Stomach smooth muscle (tissue), 2 donors: ENCODE measurements around the gene ALDH18A1.
"Not testable (repeated sequence)": the region's sequence is repeated elsewhere in the genome, so short reads cannot be mapped to it uniquely, and the experiment has no call there.

Experiments
- H3K27ac ChIP-seq: one replicate; pipeline ENCODE4 v1.7.0; 2013; ENCODE audit warnings: mild to moderate bottlenecking, low read length, inconsistent platforms
- H3K27me3 ChIP-seq, 2 donors: one replicate each; pipeline ENCODE4 v1.7.0; 2013; ENCODE audit warnings: low read length in 2 of 2; ENCODE audit not compliant: insufficient read depth in 2 of 2, control insufficient read depth in 1 of 2
- H3K36me3 ChIP-seq, 2 donors: one replicate each; pipeline ENCODE4 v1.7.0; 2013; ENCODE audit warnings: low read length in 2 of 2; ENCODE audit not compliant: control insufficient read depth in 2 of 2, insufficient read depth in 2 of 2
- H3K4me1 ChIP-seq: one replicate; pipeline ENCODE4 v1.7.0; 2013; ENCODE audit warnings: low read length; ENCODE audit not compliant: control insufficient read depth, insufficient read depth
- H3K4me3 ChIP-seq, 2 donors: one replicate each; pipeline ENCODE4 v1.7.0; 2013; ENCODE audit warnings: low read length in 2 of 2
- H3K9ac ChIP-seq, 2 donors: one replicate each; pipeline ENCODE4 v1.7.0; 2013; ENCODE audit warnings: low read length in 2 of 2, mild to moderate bottlenecking in 1 of 2
- H3K9me3 ChIP-seq, 2 donors: one replicate each; pipeline ENCODE4 v1.7.0; 2013; ENCODE audit warnings: low read length in 2 of 2; ENCODE audit not compliant: control insufficient read depth in 2 of 2
- donor health status: healthy.
- donor health status: Pancreatic carcinoma.

The ALDH18A1 gene

GRCh38 chr10:95674643-95675042 is 18.1 kb upstream of the ALDH18A1 start:
- Histone ChIP-seq H3K36me3 (peaks cover 6 to 16% of the 10 kb centered on the region in 2 donors), H3K4me3 (no peak overlapping the region), H3K9me3 (no peaks in the 10 kb centered on the region), H3K27me3 (no peaks in the 10 kb centered on the region), H3K9ac (no peak overlapping the region), H3K27ac (no peak overlapping the region), H3K4me1 (no peaks in the 10 kb centered on the region)

- not testable (repeated sequence) for H3K9me3 ChIP-seq, H3K27me3 ChIP-seq, H3K4me3 ChIP-seq, H3K4me1 ChIP-seq, H3K9ac ChIP-seq, H3K27ac ChIP-seq, H3K36me3 ChIP-seq
Measured at GRCh38 chr10:95672641-95673040, 16.1 kb upstream of the ALDH18A1 start.

- peak overlapping the region; percentile 53 for H3K27ac ChIP-seq
- peaks cover 5% of the 10 kb centered on the region for H3K4me1 ChIP-seq
Measured at GRCh38 chr10:95664543-95664942, 8.0 kb upstream of the ALDH18A1 start.

GRCh38 chr10:95663496-95663895 is 7.0 kb upstream of the ALDH18A1 start:
- H3K27ac ChIP-seq = peak overlapping the region; percentile 53
- H3K4me1 ChIP-seq = peaks cover 5% of the 10 kb centered on the region
- H3K9me3 ChIP-seq = no peaks in the 10 kb centered on the region
- no peaks in the 10 kb centered on the region for H3K36me3 ChIP-seq
- no peak overlapping the region for H3K4me3 ChIP-seq
- H3K27me3 ChIP-seq = no peaks in the 10 kb centered on the region
- no peak overlapping the region for H3K9ac ChIP-seq

More at GRCh38 chr10:95664543-95664942, 8.0 kb upstream of the ALDH18A1 start:
- Histone ChIP-seq H3K4me3 (no peak overlapping the region), H3K36me3 (peaks cover 0 to 3% of the 10 kb centered on the region in 2 donors), H3K27me3 (no peaks in the 10 kb centered on the region), H3K9me3 (no peaks in the 10 kb centered on the region), H3K9ac (no peak overlapping the region)

GRCh38 chr10:95661818-95662217 is 5.3 kb upstream of the ALDH18A1 start:
- no peaks in the 10 kb centered on the region for H3K9me3 ChIP-seq
- H3K27ac ChIP-seq = no peak overlapping the region
- no peak overlapping the region for H3K9ac ChIP-seq

GRCh38 chr10:95660283-95660682 is 3.8 kb upstream of the ALDH18A1 start:
- Histone ChIP-seq H3K36me3 (no peaks in the 10 kb centered on the region), H3K9me3 (no peaks in the 10 kb centered on the region), H3K4me1 (peaks cover 21% of the 10 kb centered on the region), H3K27me3 (no peaks in the 10 kb centered on the region), H3K9ac (no peak overlapping the region), H3K27ac (no peak overlapping the region), H3K4me3 (no peak overlapping the region)

More at GRCh38 chr10:95661818-95662217, 5.3 kb upstream of the ALDH18A1 start:
- H3K4me1 ChIP-seq = peaks cover 11% of the 10 kb centered on the region
- no peak overlapping the region for H3K4me3 ChIP-seq
- H3K36me3 ChIP-seq = no peaks in the 10 kb centered on the region
- H3K27me3 ChIP-seq = no peaks in the 10 kb centered on the region

- H3K36me3 ChIP-seq = peaks cover 0 to 2% of the 10 kb centered on the region in 2 donors
- H3K4me1 ChIP-seq = peaks cover 18% of the 10 kb centered on the region
- H3K9me3 ChIP-seq = no peaks in the 10 kb centered on the region
- H3K27me3 ChIP-seq = no peaks in the 10 kb centered on the region
- peak overlapping the region; percentile 71 to 88 for H3K4me3 ChIP-seq
- no peak overlapping the region for H3K27ac ChIP-seq
- H3K9ac ChIP-seq = peak overlapping the region; percentile 60 to 75
Measured at GRCh38 chr10:95657250-95657649, 739 bp upstream of the ALDH18A1 start.

GRCh38 chr10:95655571-95656290 is 780 bp downstream of the ALDH18A1 start:
- H3K27ac ChIP-seq = no peak overlapping the region
- no peaks in the 10 kb centered on the region for H3K27me3 ChIP-seq
- H3K9me3 ChIP-seq = no peaks in the 10 kb centered on the region
- peaks cover 6 to 7% of the 10 kb centered on the region in 2 donors for H3K36me3 ChIP-seq
- H3K4me1 ChIP-seq = peaks cover 16% of the 10 kb centered on the region
- H3K9ac ChIP-seq = peak overlapping the region; percentile 69 to 75
- peak overlapping the region; percentile 71 to 88 for H3K4me3 ChIP-seq

- Histone ChIP-seq H3K27ac (no peak overlapping the region), H3K9ac (no peak overlapping the region), H3K36me3 (peaks cover 6 to 7% of the 10 kb centered on the region in 2 donors), H3K9me3 (no peaks in the 10 kb centered on the region), H3K4me1 (peaks cover 16% of the 10 kb centered on the region), H3K27me3 (no peaks in the 10 kb centered on the region), H3K4me3 (no peak overlapping the region)
Measured at GRCh38 chr10:95653895-95654294, 2.6 kb downstream of the ALDH18A1 start.

- Histone ChIP-seq H3K9ac (no peak overlapping the region), H3K4me1 (peaks cover 7% of the 10 kb centered on the region), H3K36me3 (peaks cover 6 to 16% of the 10 kb centered on the region in 2 donors)
Measured at GRCh38 chr10:95651346-95652060, 5.0 kb downstream of the ALDH18A1 start.

GRCh38 chr10:95650232-95650631 is 6.3 kb downstream of the ALDH18A1 start:
- H3K9me3 ChIP-seq = no peaks in the 10 kb centered on the region
- no peak overlapping the region for H3K4me3 ChIP-seq
- H3K27me3 ChIP-seq = no peaks in the 10 kb centered on the region
- peaks cover 11 to 20% of the 10 kb centered on the region in 2 donors for H3K36me3 ChIP-seq
- no peak overlapping the region for H3K27ac ChIP-seq
- no peak overlapping the region for H3K9ac ChIP-seq
- no peaks in the 10 kb centered on the region for H3K4me1 ChIP-seq

More at GRCh38 chr10:95651346-95652060, 5.0 kb downstream of the ALDH18A1 start:
- no peak overlapping the region for H3K27ac ChIP-seq
- no peak overlapping the region for H3K4me3 ChIP-seq
- H3K27me3 ChIP-seq = no peaks in the 10 kb centered on the region
- H3K9me3 ChIP-seq = no peaks in the 10 kb centered on the region
